HK-2 (cell line): ENCODE measurements around the gene UBA1.

Experiments
- DNase-seq: peaks from one replicate; pipeline ENCODE4 v3.0.0-alpha.2; 2018; ENCODE audit not compliant: unreplicated experiment

UBA1 gene

GRCh38 chrX:47193475-47194193 lies at the start of gene UBA1:
UBA1 (plus strand) TSS chrX:47193829; CDS start chrX:47198803, 4,974 bp downstream.
- DNase-seq = peak; percentile 92

GRCh38 chrX:47143894-47144625 lies 49.6 kb upstream of the UBA1 start:
- no peak for DNase-seq

GRCh38 chrX:47144626-47145394 lies 48.8 kb upstream of the UBA1 start, which contains the start of the genes NDUFB11 and RBM10:
NDUFB11 (minus strand) TSS chrX:47144702; CDS start chrX:47144679, 23 bp downstream.
RBM10 (plus strand) TSS chrX:47145221; CDS start chrX:47147482, 2,261 bp downstream.
- DNase-seq = peak; percentile 94

GRCh38 chrX:47145395-47146120 lies 48.1 kb upstream of the UBA1 start:
- DNase-seq = no peak

GRCh38 chrX:47146121-47146935 lies 47.3 kb upstream of the UBA1 start:
- no peak for DNase-seq

GRCh38 chrX:47146936-47147859 lies 46.4 kb upstream of the UBA1 start:
- DNase-seq = no peak

GRCh38 chrX:47148946-47149345 lies 44.7 kb upstream of the UBA1 start:
- DNase-seq = no peak

GRCh38 chrX:47151435-47151834 lies 42.2 kb upstream of the UBA1 start:
- DNase-seq = no peak

GRCh38 chrX:47156611-47157520 lies 36.8 kb upstream of the UBA1 start:
- DNase-seq = no peak

GRCh38 chrX:47158131-47158530 lies 35.5 kb upstream of the UBA1 start:
- DNase-seq = no peak

GRCh38 chrX:47158781-47159180 lies 34.8 kb upstream of the UBA1 start:
- no peak for DNase-seq

GRCh38 chrX:47160781-47161180 lies 32.8 kb upstream of the UBA1 start:
- DNase-seq = no peak

- DNase-seq = no peak
Observed at GRCh38 chrX:47162927-47163583, 30.6 kb upstream of the UBA1 start.

- DNase-seq = no peak
Observed at GRCh38 chrX:47164420-47164819, 29.2 kb upstream of the UBA1 start.

- DNase-seq = no peak
Observed at GRCh38 chrX:47166126-47166525, 27.5 kb upstream of the UBA1 start.

GRCh38 chrX:47168495-47169073 lies 25.0 kb upstream of the UBA1 start:
- no peak for DNase-seq

GRCh38 chrX:47169273-47169672 lies 24.4 kb upstream of the UBA1 start:
- DNase-seq = no peak
